ENCODE results near the gene CRYGA.

GRCh38 chr2:208175069-208175839, 11.9 kb upstream of the CRYGA start:
- TF ChIP-seq CTCF (IDR thresholded peaks at IDR 0.05), result peak; percentile 91
- TF ChIP-seq EZH2 (IDR thresholded peaks at IDR 0.05; ENCODE audit: borderline replicate concordance, insufficient read depth, low read depth, low read length, poor library complexity, severe bottlenecking), result no peak

All from B cell (primary cell).